ENCODE measurements around the gene COMMD7. TPM values are rescaled to one million over a fixed set of nuclear protein-coding genes. Genes with fewer than 3 reads are reported as not detected.

Gene COMMD7
- total and polyA plus RNA-seq, 9 of the 15 experiments (the other 6 are each of a cell fraction or from before 2014, with no cell fraction given) = 11.9 to 69.1 (median 34.7) TPM

GRCh38 chr20:32652739-32653526, 90.3 kb downstream of the COMMD7 start (continued):
- no peak for TF ChIP-seq MBD1 (CRISPR knock-in tag; IDR thresholded peaks at IDR 0.05)
- TF ChIP-seq, protein P1, sequence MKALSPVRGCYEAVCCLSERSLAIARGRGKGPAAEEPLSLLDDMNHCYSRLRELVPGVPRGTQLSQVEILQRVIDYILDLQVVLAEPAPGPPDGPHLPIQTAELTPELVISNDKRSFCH (CRISPR knock-in tag; IDR thresholded peaks at IDR 0.05) = no peak
- TF ChIP-seq, protein P1 (tag; IDR thresholded peaks at IDR 0.05) = no peak
- peak in 2 of 3 experiments; percentile 15 to 35 for TF ChIP-seq YY1 (IDR thresholded peaks at IDR 0.05; ENCODE audit: borderline replicate concordance in 1 of 3, control insufficient read depth in 1 of 3, extremely low read depth in 1 of 3, insufficient read depth in 3 of 3, insufficient read length in 1 of 3, insufficient replicate concordance in 2 of 3, low read depth in 1 of 3, low read length in 2 of 3)
- no peak for TF ChIP-seq HDAC8 (tag; IDR thresholded peaks at IDR 0.05)
- TF ChIP-seq TCF7L2 (IDR thresholded peaks at IDR 0.05; ENCODE audit: low read depth, low read length) = no peak
- no peak for TF ChIP-seq CBX1 (IDR thresholded peaks at IDR 0.05; ENCODE audit: low read depth)
- no peak for TF ChIP-seq SMAD1 (IDR thresholded peaks at IDR 0.05; ENCODE audit: low read depth, low read length, partially characterized antibody)
- no peak for TF ChIP-seq ZNF699 (CRISPR knock-in tag; IDR thresholded peaks at IDR 0.05; ENCODE audit: insufficient replicate concordance)
- TF ChIP-seq DMBX1 (CRISPR knock-in tag; IDR thresholded peaks at IDR 0.05; ENCODE audit: borderline replicate concordance) = no peak
- TF ChIP-seq, protein P2, sequence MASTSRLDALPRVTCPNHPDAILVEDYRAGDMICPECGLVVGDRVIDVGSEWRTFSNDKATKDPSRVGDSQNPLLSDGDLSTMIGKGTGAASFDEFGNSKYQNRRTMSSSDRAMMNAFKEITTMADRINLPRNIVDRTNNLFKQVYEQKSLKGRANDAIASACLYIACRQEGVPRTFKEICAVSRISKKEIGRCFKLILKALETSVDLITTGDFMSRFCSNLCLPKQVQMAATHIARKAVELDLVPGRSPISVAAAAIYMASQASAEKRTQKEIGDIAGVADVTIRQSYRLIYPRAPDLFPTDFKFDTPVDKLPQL (IDR thresholded peaks at IDR 0.05; ENCODE audit: extremely low read depth, insufficient read length) = no peak
- TF ChIP-seq ZNF311 (CRISPR knock-in tag; IDR thresholded peaks at IDR 0.05) = no peak
- TF ChIP-seq ZNF507 (tag; conservative IDR thresholded peaks at IDR 0.05) = no peak
- TF ChIP-seq CHD4 (IDR thresholded peaks at IDR 0.05; ENCODE audit: insufficient read depth, insufficient replicate concordance, low read depth, low read length, poor library complexity, severe bottlenecking) = no peak
- TF ChIP-seq ZBTB26 (CRISPR knock-in tag; IDR thresholded peaks at IDR 0.05) = no peak
- no peak for TF ChIP-seq MEF2A (IDR thresholded peaks at IDR 0.05; ENCODE audit: control insufficient read depth, low read depth, low read length)
- no peak for TF ChIP-seq ZNF444 (CRISPR knock-in tag; IDR thresholded peaks at IDR 0.05)
- TF ChIP-seq GTF2F1 (IDR thresholded peaks at IDR 0.05; ENCODE audit: low read depth, low read length) = no peak
- no peak for TF ChIP-seq RAD51 (IDR thresholded peaks at IDR 0.05; ENCODE audit: borderline replicate concordance, low read depth)
- no peak for TF ChIP-seq MEF2D (tag; conservative IDR thresholded peaks at IDR 0.05; ENCODE audit: low read depth)
